ENCODE data around the gene SMOC2.

Gene SMOC2

GRCh38 chr6:168440520-168441433, at the start of gene SMOC2:
SMOC2 (plus strand) TSS chr6:168441184; CDS start chr6:168441371, 187 bp downstream.
- no peak for DNase-seq (ENCODE audit: low read depth in 3 of 3)

- no peak for DNase-seq (ENCODE audit: low read depth in 3 of 3)
Observed at GRCh38 chr6:168393126-168393870, 47.7 kb upstream of the SMOC2 start.

- no peak for DNase-seq (ENCODE audit: low read depth in 3 of 3)
Observed at GRCh38 chr6:168394606-168395005, 46.4 kb upstream of the SMOC2 start.

- DNase-seq (ENCODE audit: low read depth in 3 of 3) = no peak
Observed at GRCh38 chr6:168395983-168396382, 45.0 kb upstream of the SMOC2 start.

GRCh38 chr6:168396561-168396960, 44.4 kb upstream of the SMOC2 start:
- no peak for DNase-seq (ENCODE audit: low read depth in 3 of 3)

- DNase-seq (ENCODE audit: low read depth in 3 of 3) = no peak
Observed at GRCh38 chr6:168397012-168397411, 44.0 kb upstream of the SMOC2 start.

- no peak for DNase-seq (ENCODE audit: low read depth in 3 of 3)
Observed at GRCh38 chr6:168400037-168400436, 40.9 kb upstream of the SMOC2 start.

GRCh38 chr6:168403370-168404005, 37.5 kb upstream of the SMOC2 start:
- no peak for DNase-seq (ENCODE audit: low read depth in 3 of 3)

- DNase-seq (ENCODE audit: low read depth in 3 of 3) = no peak
Observed at GRCh38 chr6:168404560-168404959, 36.4 kb upstream of the SMOC2 start.

GRCh38 chr6:168407842-168408241, 33.1 kb upstream of the SMOC2 start:
- no peak for DNase-seq (ENCODE audit: low read depth in 3 of 3)

GRCh38 chr6:168408504-168409136, 32.4 kb upstream of the SMOC2 start:
- DNase-seq (ENCODE audit: low read depth in 3 of 3) = no peak

- no peak for DNase-seq (ENCODE audit: low read depth in 3 of 3)
Observed at GRCh38 chr6:168410035-168410434, 30.9 kb upstream of the SMOC2 start.

GRCh38 chr6:168410554-168411011, 30.4 kb upstream of the SMOC2 start:
- no peak for DNase-seq (ENCODE audit: low read depth in 3 of 3)

GRCh38 chr6:168411130-168411529, 29.9 kb upstream of the SMOC2 start:
- DNase-seq (ENCODE audit: low read depth in 3 of 3) = no peak

GRCh38 chr6:168411793-168412192, 29.2 kb upstream of the SMOC2 start:
- no peak for DNase-seq (ENCODE audit: low read depth in 3 of 3)

- DNase-seq (ENCODE audit: low read depth in 3 of 3) = no peak
Observed at GRCh38 chr6:168412456-168412855, 28.5 kb upstream of the SMOC2 start.

- DNase-seq (ENCODE audit: low read depth in 3 of 3) = no peak
Observed at GRCh38 chr6:168413018-168413720, 27.8 kb upstream of the SMOC2 start.

- no peak for DNase-seq (ENCODE audit: low read depth in 3 of 3)
Observed at GRCh38 chr6:168413856-168414255, 27.1 kb upstream of the SMOC2 start.

GRCh38 chr6:168414336-168415097, 26.5 kb upstream of the SMOC2 start:
- no peak for DNase-seq (ENCODE audit: low read depth in 3 of 3)

All from stimulated activated CD4-positive, alpha-beta T cell treated with anti-CD3 and anti-CD28 coated beads, TNF-alpha, amount 100 ng/mL, for 24 hours (primary cell).